HL-60 (cell line): ENCODE data around the gene COL5A2.

ENCODE experiments used
- DNase-seq, 2 experiments: peaks; one replicate each; pipeline ENCODE4 v3.0.0-alpha.2; 2010 to 2020; ENCODE audit warnings: low read depth in 1 of 2, low spot score in 1 of 2
- H3K27ac ChIP-seq: fragments of 250-450 bp; sonication (Bioruptor Pico); replicated peaks from 2 replicates; pipeline ENCODE4 v1.5.1; 2020; ENCODE audit warnings: mild to moderate bottlenecking, moderate library complexity
- H3K27me3 ChIP-seq: fragments of 250-450 bp; sonication (Bioruptor Pico); 2 replicates; pipeline ENCODE4 v1.5.1; 2021; ENCODE audit warnings: mild to moderate bottlenecking, moderate library complexity; ENCODE audit not compliant: insufficient read depth, poor library complexity, severe bottlenecking
- H3K4me3 ChIP-seq: replicated peaks from 2 replicates; pipeline ENCODE4 v1.5.1; 2011; ENCODE audit warnings: mild to moderate bottlenecking, control low read depth, low read length; ENCODE audit not compliant: insufficient read depth
- GABPA ChIP-seq: IDR thresholded peaks from 2 replicates; pipeline ENCODE4 v1.6.1; 2012; ENCODE audit warnings: low read depth
- POLR2AphosphoS5 ChIP-seq: IDR thresholded peaks from 2 replicates; pipeline ENCODE4 v1.6.1; 2012; ENCODE audit warnings: low read depth
- SPI1 ChIP-seq: IDR thresholded peaks from 2 replicates; pipeline ENCODE4 v1.6.1; 2012; ENCODE audit warnings: low read depth, mild to moderate bottlenecking, borderline replicate concordance
- TF ChIP-seq, protein P1 (sequence below): IDR thresholded peaks from one replicate; pipeline ENCODE4 v1.5.1; 2011; ENCODE audit warnings: low read length, control low read depth, inconsistent platforms; ENCODE audit not compliant: insufficient read depth
- TF ChIP-seq, protein P2 (sequence below): IDR thresholded peaks from 2 replicates; pipeline ENCODE4 v1.6.1; 2012; ENCODE audit warnings: low read depth; ENCODE audit not compliant: insufficient replicate concordance

The COL5A2 gene

DNA sequence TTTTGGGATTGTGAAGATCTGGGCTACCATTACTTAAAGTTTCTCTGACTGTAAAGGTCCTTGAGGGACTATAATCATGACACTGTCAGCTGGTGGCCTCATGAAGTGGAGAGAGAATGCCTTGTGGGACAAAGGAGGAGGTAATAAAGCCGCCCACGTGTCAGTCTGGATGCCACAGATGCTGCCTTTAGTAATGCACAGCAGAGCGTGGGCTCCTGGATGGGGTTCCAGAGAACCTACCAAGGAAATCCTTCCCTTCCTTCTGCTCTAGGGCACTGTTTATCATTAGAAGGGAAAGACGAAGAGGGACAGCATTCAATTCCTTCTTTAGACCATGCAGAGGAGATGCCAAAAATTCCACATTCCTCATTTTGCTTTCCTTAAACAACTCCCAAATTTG, 63.5 kb downstream of the COL5A2 start:
- H3K27ac ChIP-seq = no peak overlapping the region
- no peak for TF ChIP-seq SPI1

DNA sequence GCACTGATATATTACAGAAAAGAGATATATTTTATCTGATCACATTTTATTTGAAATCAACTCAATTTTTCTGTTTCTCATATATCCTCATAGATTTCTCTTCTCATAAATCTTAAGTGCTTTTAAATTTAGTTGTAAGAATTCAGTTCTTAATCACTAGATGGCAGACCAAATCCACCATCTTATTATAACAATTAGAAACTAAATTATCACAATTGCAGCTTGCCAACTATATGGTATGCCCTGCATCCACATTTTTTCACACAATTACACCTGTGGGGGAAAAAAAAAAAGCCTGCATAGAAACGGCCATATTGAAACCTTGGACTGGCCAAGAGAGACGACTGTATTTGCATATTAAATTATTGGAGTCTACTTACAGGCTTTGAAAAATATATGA, 64.4 kb downstream of the COL5A2 start:
- DNase-seq = no peak
- Histone ChIP-seq H3K27ac (no peak overlapping the region), H3K27me3 (no peaks in the 10 kb centered on the region), H3K4me3 (no peak overlapping the region)
- TF ChIP-seq, protein P1, sequence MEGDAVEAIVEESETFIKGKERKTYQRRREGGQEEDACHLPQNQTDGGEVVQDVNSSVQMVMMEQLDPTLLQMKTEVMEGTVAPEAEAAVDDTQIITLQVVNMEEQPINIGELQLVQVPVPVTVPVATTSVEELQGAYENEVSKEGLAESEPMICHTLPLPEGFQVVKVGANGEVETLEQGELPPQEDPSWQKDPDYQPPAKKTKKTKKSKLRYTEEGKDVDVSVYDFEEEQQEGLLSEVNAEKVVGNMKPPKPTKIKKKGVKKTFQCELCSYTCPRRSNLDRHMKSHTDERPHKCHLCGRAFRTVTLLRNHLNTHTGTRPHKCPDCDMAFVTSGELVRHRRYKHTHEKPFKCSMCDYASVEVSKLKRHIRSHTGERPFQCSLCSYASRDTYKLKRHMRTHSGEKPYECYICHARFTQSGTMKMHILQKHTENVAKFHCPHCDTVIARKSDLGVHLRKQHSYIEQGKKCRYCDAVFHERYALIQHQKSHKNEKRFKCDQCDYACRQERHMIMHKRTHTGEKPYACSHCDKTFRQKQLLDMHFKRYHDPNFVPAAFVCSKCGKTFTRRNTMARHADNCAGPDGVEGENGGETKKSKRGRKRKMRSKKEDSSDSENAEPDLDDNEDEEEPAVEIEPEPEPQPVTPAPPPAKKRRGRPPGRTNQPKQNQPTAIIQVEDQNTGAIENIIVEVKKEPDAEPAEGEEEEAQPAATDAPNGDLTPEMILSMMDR = no peak
- no peak for TF ChIP-seq GABPA
- no peak for TF ChIP-seq SPI1
- TF ChIP-seq, protein P2, sequence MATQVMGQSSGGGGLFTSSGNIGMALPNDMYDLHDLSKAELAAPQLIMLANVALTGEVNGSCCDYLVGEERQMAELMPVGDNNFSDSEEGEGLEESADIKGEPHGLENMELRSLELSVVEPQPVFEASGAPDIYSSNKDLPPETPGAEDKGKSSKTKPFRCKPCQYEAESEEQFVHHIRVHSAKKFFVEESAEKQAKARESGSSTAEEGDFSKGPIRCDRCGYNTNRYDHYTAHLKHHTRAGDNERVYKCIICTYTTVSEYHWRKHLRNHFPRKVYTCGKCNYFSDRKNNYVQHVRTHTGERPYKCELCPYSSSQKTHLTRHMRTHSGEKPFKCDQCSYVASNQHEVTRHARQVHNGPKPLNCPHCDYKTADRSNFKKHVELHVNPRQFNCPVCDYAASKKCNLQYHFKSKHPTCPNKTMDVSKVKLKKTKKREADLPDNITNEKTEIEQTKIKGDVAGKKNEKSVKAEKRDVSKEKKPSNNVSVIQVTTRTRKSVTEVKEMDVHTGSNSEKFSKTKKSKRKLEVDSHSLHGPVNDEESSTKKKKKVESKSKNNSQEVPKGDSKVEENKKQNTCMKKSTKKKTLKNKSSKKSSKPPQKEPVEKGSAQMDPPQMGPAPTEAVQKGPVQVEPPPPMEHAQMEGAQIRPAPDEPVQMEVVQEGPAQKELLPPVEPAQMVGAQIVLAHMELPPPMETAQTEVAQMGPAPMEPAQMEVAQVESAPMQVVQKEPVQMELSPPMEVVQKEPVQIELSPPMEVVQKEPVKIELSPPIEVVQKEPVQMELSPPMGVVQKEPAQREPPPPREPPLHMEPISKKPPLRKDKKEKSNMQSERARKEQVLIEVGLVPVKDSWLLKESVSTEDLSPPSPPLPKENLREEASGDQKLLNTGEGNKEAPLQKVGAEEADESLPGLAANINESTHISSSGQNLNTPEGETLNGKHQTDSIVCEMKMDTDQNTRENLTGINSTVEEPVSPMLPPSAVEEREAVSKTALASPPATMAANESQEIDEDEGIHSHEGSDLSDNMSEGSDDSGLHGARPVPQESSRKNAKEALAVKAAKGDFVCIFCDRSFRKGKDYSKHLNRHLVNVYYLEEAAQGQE = no peak
- no peak for TF ChIP-seq POLR2AphosphoS5

More for the DNA sequence above, 63.5 kb downstream of the COL5A2 start:
- DNase-seq = no peak
- H3K27me3 ChIP-seq = no peaks in the 10 kb centered on the region
- no peak overlapping the region for H3K4me3 ChIP-seq

DNA sequence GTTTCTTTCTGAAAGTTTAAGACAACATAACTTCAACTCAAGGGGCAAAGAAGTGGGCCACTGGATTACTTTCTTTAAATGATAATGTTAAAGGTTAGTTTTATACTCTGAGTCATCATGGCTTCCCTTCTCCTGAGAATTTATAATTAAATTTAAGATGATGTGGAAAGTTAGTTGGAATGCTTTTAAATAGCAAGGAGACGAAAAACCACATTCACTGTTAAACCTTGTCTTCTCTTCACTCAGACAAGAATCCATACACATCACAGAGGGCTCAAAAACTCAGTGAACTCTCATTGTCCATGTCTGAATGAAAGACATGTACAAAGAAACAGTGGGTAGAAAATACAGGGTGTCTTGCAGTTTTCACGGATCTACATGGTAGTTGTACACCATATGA, 65.6 kb downstream of the COL5A2 start:
- no peak for DNase-seq
- TF ChIP-seq, protein P2 = no peak
- TF ChIP-seq SPI1 (no peak), POLR2AphosphoS5 (no peak), GABPA (no peak)
- TF ChIP-seq, protein P1 = no peak
- Histone ChIP-seq H3K27ac (no peak overlapping the region), H3K27me3 (no peaks in the 10 kb centered on the region), H3K4me3 (no peak overlapping the region)

DNA sequence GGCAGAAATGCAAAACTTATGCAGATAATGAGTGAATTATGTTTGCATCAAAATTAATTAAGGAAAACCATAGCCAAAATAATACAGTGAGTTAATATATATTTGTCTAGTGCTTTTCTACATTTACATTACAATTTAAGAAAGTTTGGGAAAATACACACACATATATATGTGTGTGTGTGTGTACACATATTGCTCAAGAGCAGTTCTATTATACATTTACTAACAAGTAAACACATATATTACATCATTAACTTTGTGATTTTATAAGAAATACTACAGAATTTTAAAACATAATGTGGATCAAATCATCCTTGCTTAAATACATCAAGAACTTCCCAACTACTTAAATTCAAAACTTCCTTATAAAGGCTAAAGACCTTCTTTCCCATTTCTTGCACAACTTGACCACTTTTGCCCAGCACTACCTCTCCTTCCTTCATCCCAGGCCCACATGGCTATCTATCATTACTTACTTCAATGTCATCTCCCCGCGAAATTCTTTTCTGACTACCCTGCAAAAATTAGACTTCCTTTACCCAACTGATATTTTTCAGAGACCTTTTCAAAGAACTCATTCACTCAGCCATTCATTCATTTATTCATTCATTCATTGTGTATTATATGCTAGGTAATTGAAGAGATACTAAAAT, 68.4 kb downstream of the COL5A2 start:
- no peaks in the 10 kb centered on the region for H3K27me3 ChIP-seq
- H3K27ac ChIP-seq = no peak overlapping the region
- TF ChIP-seq GABPA = no peak
- TF ChIP-seq, protein P2 = no peak
- no peak for TF ChIP-seq SPI1
- TF ChIP-seq, protein P1 = no peak
- TF ChIP-seq POLR2AphosphoS5 = no peak
- H3K4me3 ChIP-seq = no peak overlapping the region
- DNase-seq = no peak
